A204.1 (cell line): Measurements from ENCODE around the gene TBC1D14.
"Not testable (repeated sequence)": the region's sequence is repeated elsewhere in the genome, so short reads cannot be mapped to it uniquely, and the experiment has no call there.

Experiments
- FAIRE-seq: peaks from 2 replicates; lab custom pipeline; 2012; peaks lifted over from hg19 to GRCh38; lab: Jason Lieb, UNC

TBC1D14 gene

GRCh38 chr4:6910960-6911874 is 1.6 kb downstream of the TBC1D14 start:
- no peak for FAIRE-seq

GRCh38 chr4:6911917-6912316 is 2.3 kb downstream of the TBC1D14 start:
- not testable (repeated sequence) for FAIRE-seq

GRCh38 chr4:6912441-6912840 is 2.8 kb downstream of the TBC1D14 start:
- FAIRE-seq = no peak

GRCh38 chr4:6913350-6913905 is 3.8 kb downstream of the TBC1D14 start:
- no peak for FAIRE-seq

GRCh38 chr4:6914448-6914847 is 4.8 kb downstream of the TBC1D14 start:
- FAIRE-seq = no peak

GRCh38 chr4:6915041-6916005 is 5.7 kb downstream of the TBC1D14 start:
- FAIRE-seq = no peak

GRCh38 chr4:6916069-6916586 is 6.5 kb downstream of the TBC1D14 start:
- no peak for FAIRE-seq

GRCh38 chr4:6916587-6917460 is 7.2 kb downstream of the TBC1D14 start:
- no peak for FAIRE-seq

GRCh38 chr4:6917461-6918271 is 8.0 kb downstream of the TBC1D14 start:
- no peak for FAIRE-seq

- no peak for FAIRE-seq
Observed at GRCh38 chr4:6918338-6918737, 8.7 kb downstream of the TBC1D14 start.

- FAIRE-seq = no peak
Observed at GRCh38 chr4:6920171-6920570, 10.5 kb downstream of the TBC1D14 start.

- FAIRE-seq = no peak
Observed at GRCh38 chr4:6923507-6923906, 13.9 kb downstream of the TBC1D14 start.

GRCh38 chr4:6924361-6924779 is 14.7 kb downstream of the TBC1D14 start:
- FAIRE-seq = no peak

GRCh38 chr4:6925357-6925836 is 15.8 kb downstream of the TBC1D14 start:
- FAIRE-seq = no peak

- FAIRE-seq = no peak
Observed at GRCh38 chr4:6926081-6926480, 16.5 kb downstream of the TBC1D14 start.

GRCh38 chr4:6926681-6927478 is 17.3 kb downstream of the TBC1D14 start:
- FAIRE-seq = no peak

- no peak for FAIRE-seq
Observed at GRCh38 chr4:6928081-6928480, 18.5 kb downstream of the TBC1D14 start.

- FAIRE-seq = no peak
Observed at GRCh38 chr4:6929339-6929811, 19.7 kb downstream of the TBC1D14 start.

GRCh38 chr4:6929812-6930464 is 20.3 kb downstream of the TBC1D14 start:
- no peak for FAIRE-seq
